B cell (primary cell): ENCODE results near the gene ARAF.

Source experiments
- CTCF ChIP-seq: fragments of 200-600 bp; IDR thresholded peaks from one replicate; pipeline ENCODE4 v1.8.0; 2022; ENCODE audit warnings: antibody characterized with exemption, mild to moderate bottlenecking
- EZH2 ChIP-seq: IDR thresholded peaks from 2 replicates; pipeline ENCODE4 v1.6.1; 2012; ENCODE audit warnings: borderline replicate concordance, low read depth, mild to moderate bottlenecking, moderate library complexity, low read length; ENCODE audit not compliant: insufficient read depth, poor library complexity, severe bottlenecking

- TF ChIP-seq EZH2 (no peak), CTCF (no peak)
Observed at GRCh38 chrX:47574076-47574546, 13.1 kb downstream of the ARAF start.
